Measurements from ENCODE around the gene DPH6.

DNA sequence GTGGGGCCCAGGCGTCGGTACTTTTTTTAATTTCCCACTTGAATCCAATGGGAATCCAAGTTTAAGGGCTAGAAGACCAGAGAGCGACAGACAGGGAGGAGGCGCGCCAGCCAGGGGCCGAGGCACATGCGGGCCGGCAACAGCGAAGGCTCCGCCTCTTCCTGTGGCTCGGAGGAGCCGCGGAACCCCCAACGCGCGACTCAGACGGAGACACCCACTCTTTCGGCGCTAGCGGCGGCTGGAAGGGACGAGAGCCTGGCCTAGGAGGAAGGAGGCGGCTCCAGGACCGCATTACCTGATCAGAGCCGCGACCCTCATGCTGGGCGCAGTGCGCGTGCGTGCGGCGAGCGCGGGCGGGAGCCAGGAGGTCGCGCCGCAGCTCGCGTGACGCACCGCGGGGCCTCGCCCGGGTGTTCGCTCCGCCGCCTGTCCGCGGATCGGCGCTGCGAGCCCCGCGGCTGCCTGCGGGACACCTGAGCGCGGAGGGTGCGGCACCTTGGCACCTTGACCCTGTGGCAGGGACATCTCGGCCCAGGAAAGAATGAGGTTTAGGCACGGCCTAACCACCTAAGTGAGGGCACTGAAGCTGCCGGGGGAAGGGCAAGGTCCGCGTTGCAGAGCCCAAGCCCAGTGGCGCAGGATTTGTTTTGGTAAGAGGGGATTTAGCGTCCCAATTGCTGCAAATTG, at the start of gene DPH6:
- TF ChIP-seq, protein P1, sequence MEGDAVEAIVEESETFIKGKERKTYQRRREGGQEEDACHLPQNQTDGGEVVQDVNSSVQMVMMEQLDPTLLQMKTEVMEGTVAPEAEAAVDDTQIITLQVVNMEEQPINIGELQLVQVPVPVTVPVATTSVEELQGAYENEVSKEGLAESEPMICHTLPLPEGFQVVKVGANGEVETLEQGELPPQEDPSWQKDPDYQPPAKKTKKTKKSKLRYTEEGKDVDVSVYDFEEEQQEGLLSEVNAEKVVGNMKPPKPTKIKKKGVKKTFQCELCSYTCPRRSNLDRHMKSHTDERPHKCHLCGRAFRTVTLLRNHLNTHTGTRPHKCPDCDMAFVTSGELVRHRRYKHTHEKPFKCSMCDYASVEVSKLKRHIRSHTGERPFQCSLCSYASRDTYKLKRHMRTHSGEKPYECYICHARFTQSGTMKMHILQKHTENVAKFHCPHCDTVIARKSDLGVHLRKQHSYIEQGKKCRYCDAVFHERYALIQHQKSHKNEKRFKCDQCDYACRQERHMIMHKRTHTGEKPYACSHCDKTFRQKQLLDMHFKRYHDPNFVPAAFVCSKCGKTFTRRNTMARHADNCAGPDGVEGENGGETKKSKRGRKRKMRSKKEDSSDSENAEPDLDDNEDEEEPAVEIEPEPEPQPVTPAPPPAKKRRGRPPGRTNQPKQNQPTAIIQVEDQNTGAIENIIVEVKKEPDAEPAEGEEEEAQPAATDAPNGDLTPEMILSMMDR (IDR thresholded peaks at IDR 0.05): peak in 1 of 6 experiments; percentile 20
- peak; percentile 75 to 79 for TF ChIP-seq POLR2A (IDR thresholded peaks at IDR 0.05)
